H1 (cell line): ENCODE measurements around the gene BCAS4. TPM values are rescaled to one million over a fixed set of nuclear protein-coding genes. Genes with fewer than 3 reads are reported as not detected.

Source experiments
- CTCF ChIA-PET: fragments of 300-600 bp; sonication (Branson Sonifier 250); formaldehyde crosslinking; loops from one replicate; lab custom pipeline; 2021; ENCODE audit not compliant: partially characterized antibody; lab: Charles Lee
- POLR2A ChIA-PET: fragments of 300-600 bp; sonication (Branson Sonifier 250); formaldehyde crosslinking; loops from one replicate; lab custom pipeline; 2021; ENCODE audit warnings: inconsistent platforms; ENCODE audit not compliant: partially characterized antibody; lab: Charles Lee
- DNase-seq, 2 experiments: peaks; one replicate each; pipeline versions ENCODE4 v3.0.0 to v3.0.0-alpha.2; 2010 to 2022; ENCODE audit warnings: low spot score in 2 of 2, low read depth in 1 of 2, mixed read lengths in 1 of 2
- FAIRE-seq: peaks from 2 replicates; lab custom pipeline; 2011; peaks lifted over from hg19 to GRCh38; lab: Jason Lieb, UNC
- H2AFZ ChIP-seq: 2 replicates; pipeline ENCODE4 v1.8.1; 2012; ENCODE audit warnings: low read length, inconsistent platforms
- H2AK5ac ChIP-seq: 2 replicates; pipeline ENCODE4 v1.6.1; 2013; ENCODE audit warnings: low read depth, low read length
- H2BK120ac ChIP-seq: replicated peaks from 2 replicates; pipeline ENCODE3; 2013; ENCODE audit warnings: low read depth, low read length, inconsistent platforms
- H2BK12ac ChIP-seq: 2 replicates; pipeline ENCODE4 v1.6.1; 2013; ENCODE audit warnings: low read depth, low read length
- H2BK15ac ChIP-seq: 2 replicates; pipeline ENCODE4 v1.6.1; 2013; ENCODE audit warnings: low read length
- H2BK20ac ChIP-seq: 2 replicates; pipeline ENCODE4 v1.6.1; 2013; ENCODE audit warnings: low read length
- H2BK5ac ChIP-seq: 2 replicates; pipeline ENCODE4 v1.6.1; 2013; ENCODE audit warnings: low read depth, low read length
- H3K14ac ChIP-seq: 2 replicates; pipeline ENCODE4 v1.6.1; 2013; ENCODE audit warnings: inconsistent platforms; ENCODE audit not compliant: insufficient read length
- H3K18ac ChIP-seq: 2 replicates; pipeline ENCODE4 v1.6.1; 2013; ENCODE audit warnings: low read length; ENCODE audit errors: extremely low read depth
- H3K23ac ChIP-seq: 2 replicates; pipeline ENCODE4 v1.6.1; 2013; ENCODE audit warnings: inconsistent platforms; ENCODE audit not compliant: insufficient read length
- H3K23me2 ChIP-seq: 2 replicates; pipeline ENCODE4 v1.6.1; 2013; ENCODE audit warnings: low read depth, low read length
- H3K27ac ChIP-seq: 2 replicates; pipeline ENCODE4 v1.6.1; 2011; ENCODE audit warnings: low read depth, low read length, inconsistent platforms
- H3K27me3 ChIP-seq, 4 experiments: replicated peaks in 1 of 4; 1 replicate in 1 of 4; 2 replicates in 3 of 4; pipeline versions ENCODE4 v1.6.1 to v1.8.1; 2011 to 2013; ENCODE audit warnings: low read length in 3 of 4, mild to moderate bottlenecking in 3 of 4, inconsistent platforms in 2 of 4, mixed read lengths in 2 of 4, moderate library complexity in 1 of 4; ENCODE audit not compliant: control insufficient read depth in 3 of 4, insufficient read depth in 3 of 4; ENCODE audit errors: extremely low read depth in 1 of 4
- H3K36me3 ChIP-seq, 4 experiments: 2 replicates each; pipeline versions ENCODE4 v1.6.1 to v1.8.1; 2011 to 2013; ENCODE audit warnings: mild to moderate bottlenecking in 4 of 4, low read length in 3 of 4, moderate library complexity in 2 of 4, control low read depth in 1 of 4, inconsistent platforms in 1 of 4; ENCODE audit not compliant: insufficient read depth in 4 of 4, control insufficient read depth in 2 of 4
- H3K4ac ChIP-seq: replicated peaks from 2 replicates; pipeline ENCODE3; 2013; ENCODE audit warnings: low read length, low read depth, mixed read lengths, inconsistent platforms; ENCODE audit not compliant: insufficient read length
- H3K4me1 ChIP-seq, 4 experiments: replicated peaks in 1 of 4; 1 replicate in 1 of 4; 2 replicates in 3 of 4; pipeline versions ENCODE4 v1.6.1 to v1.8.1; 2011 to 2013; ENCODE audit warnings: low read length in 3 of 4, inconsistent platforms in 2 of 4, mixed read lengths in 1 of 4; ENCODE audit not compliant: insufficient read depth in 4 of 4, control insufficient read depth in 3 of 4
- H3K4me2 ChIP-seq, 2 experiments: 2 replicates each; pipeline versions ENCODE4 v1.6.1 to v1.8.1; 2011 to 2013; ENCODE audit warnings: low read depth in 2 of 2, low read length in 2 of 2, control low read depth in 1 of 2, inconsistent platforms in 1 of 2, mild to moderate bottlenecking in 1 of 2; ENCODE audit not compliant: insufficient read depth in 1 of 2
- H3K4me3 ChIP-seq, 4 experiments: fragments of 200-600, 300-600 bp in 1 of 4; sonication (generic), shearing (Covaris generic), sonication (Bioruptor Twin) in 1 of 4; 2 replicates each; pipeline versions ENCODE4 v1.5.1 to v1.8.1; 2011 to 2016; ENCODE audit warnings: low read length in 4 of 4, low read depth in 3 of 4, control low read depth in 2 of 4, inconsistent platforms in 2 of 4, mild to moderate bottlenecking in 2 of 4, mixed read lengths in 1 of 4, moderate library complexity in 1 of 4; ENCODE audit not compliant: insufficient read depth in 2 of 4; ENCODE audit errors: extremely low read depth in 1 of 4
- H3K56ac ChIP-seq: replicated peaks from 2 replicates; pipeline ENCODE3; 2013; ENCODE audit warnings: low read depth, mild to moderate bottlenecking, mixed read lengths, low read length, inconsistent platforms; ENCODE audit not compliant: insufficient read length
- H3K79me1 ChIP-seq: 2 replicates; pipeline ENCODE4 v1.6.1; 2013; ENCODE audit warnings: low read depth, low read length, control low read depth
- H3K79me2 ChIP-seq, 2 experiments: 2 replicates each; pipeline versions ENCODE4 v1.6.1 to v1.8.1; 2012 to 2013; ENCODE audit warnings: low read length in 2 of 2, mild to moderate bottlenecking in 2 of 2, inconsistent platforms in 1 of 2; ENCODE audit not compliant: insufficient read depth in 2 of 2, control insufficient read depth in 1 of 2
- H3K9ac ChIP-seq, 4 experiments: replicated peaks in 1 of 4; 1 replicate in 1 of 4; 2 replicates in 3 of 4; pipeline versions ENCODE4 v1.6.1 to v1.8.1; 2011 to 2013; ENCODE audit warnings: low read depth in 3 of 4, low read length in 3 of 4, control low read depth in 2 of 4, mild to moderate bottlenecking in 2 of 4, moderate library complexity in 2 of 4, inconsistent platforms in 1 of 4; ENCODE audit errors: extremely low read depth in 1 of 4
- H3K9me3 ChIP-seq, 2 experiments: 2 replicates each; pipeline versions ENCODE4 v1.6.1 to v1.8.1; 2012 to 2013; ENCODE audit warnings: mild to moderate bottlenecking in 2 of 2, moderate library complexity in 2 of 2, control low read depth in 1 of 2, inconsistent platforms in 1 of 2, low read depth in 1 of 2, low read length in 1 of 2, mixed read lengths in 1 of 2; ENCODE audit not compliant: insufficient read depth in 2 of 2
- H4K20me1 ChIP-seq, 2 experiments: replicated peaks in 1 of 2; 2 replicates each; pipeline versions ENCODE3 to v1.8.1; 2011 to 2013; ENCODE audit warnings: inconsistent platforms in 2 of 2, low read length in 2 of 2, mild to moderate bottlenecking in 1 of 2; ENCODE audit not compliant: insufficient read depth in 2 of 2, control insufficient read depth in 1 of 2
- H4K5ac ChIP-seq: 2 replicates; pipeline ENCODE4 v1.6.1; 2013; ENCODE audit warnings: low read length, low read depth, mixed read lengths, inconsistent platforms; ENCODE audit not compliant: insufficient read length
- H4K8ac ChIP-seq: 2 replicates; pipeline ENCODE4 v1.8.0; 2013; ENCODE audit warnings: mild to moderate bottlenecking, moderate library complexity, low read length, inconsistent platforms; ENCODE audit not compliant: insufficient read depth; ENCODE audit errors: extremely low read depth
- H4K91ac ChIP-seq: replicated peaks from 2 replicates; pipeline ENCODE3; 2013; ENCODE audit warnings: low read length, mixed read lengths, inconsistent platforms; ENCODE audit not compliant: insufficient read length
- E2F6 ChIP-seq: IDR thresholded peaks from 2 replicates; pipeline ENCODE4 v1.6.1; 2012; ENCODE audit warnings: inconsistent platforms
- JUN ChIP-seq: IDR thresholded peaks from 2 replicates; pipeline ENCODE4 v1.6.1; 2011; ENCODE audit warnings: low read depth, mild to moderate bottlenecking, improper control_type of control experiment, low read length
- MAX ChIP-seq: IDR thresholded peaks from 2 replicates; pipeline ENCODE4 v1.6.1; 2012; ENCODE audit warnings: inconsistent platforms
- WGBS, 2 experiments: shearing (Covaris generic) in 1 of 2; methylation state at CpG; one replicate each; pipeline versions ENCODE4 v1.1.6 to v1.1.7; 2013 to 2015; ENCODE audit warnings: low lambda C conversion rate in 2 of 2, mixed read lengths in 2 of 2, inconsistent platforms in 1 of 2, low coverage in 1 of 2, missing lambda C conversion rate in 1 of 2; ENCODE audit not compliant: insufficient replicate concordance in 2 of 2, insufficient coverage in 1 of 2, insufficient read length in 1 of 2; ENCODE audit errors: extremely low coverage in 1 of 2, missing lambda C conversion rate in 1 of 2; 5-methylcytosine and 5-hydroxymethylcytosine counted together
- polyA plus RNA-seq, 7 experiments: library from polyadenylated mRNA; depleted of rRNA in 3 of 7; stranded (reverse) in 5 of 7; unstranded in 2 of 7; fragments of >200 nt in 5 of 7; fragments of 200-250 nt in 2 of 7; gene quantifications; 1 replicate in 5 of 7; 2 replicates in 1 of 7; 4 replicates in 1 of 7; pipeline versions ENCODE4 v1.2.1 to v1.2.3, GENCODE V29; 2011 to 2013; ENCODE audit warnings: missing spikeins in 2 of 7, mixed read lengths in 2 of 7
- total RNA-seq: library from RNA; stranded (reverse); fragmentation: NEBNext Ultra II Directional; extraction: Animal tissue kit (Norgen Biotek cat#: 25700); gene quantifications from 2 replicates; pipeline ENCODE4 v1.2.1, GENCODE V29; 2021

Gene BCAS4
- total and polyA plus RNA-seq, 2 of the 8 experiments (the other 6 are each of a cell fraction or from before 2014, with no cell fraction given), result 21.2 to 23.6 TPM

- Histone ChIP-seq H4K20me1 (no peaks in the 10 kb centered on the region), H3K18ac (0 out of 2 replicates have a peak overlapping the region, but pooled peaks have one; percentile 15)
- FAIRE-seq, result no peak
- TF ChIP-seq E2F6 (peak; percentile 17; the same call in 1 of the 2 replicates), MAX (no peak), JUN (no peak)
Observed at GRCh38 chr20:50794181-50794845, 548 bp upstream of the BCAS4 start.

More at GRCh38 chr20:50794181-50794845, 548 bp upstream of the BCAS4 start:
- no peak for DNase-seq
- WGBS, 2 experiments, result 23% methylated on average over 33 of the region's 35 CpGs; no CpG with 5 or more reads in 1 of the 2 experiments
- Histone ChIP-seq H3K9ac (no peak overlapping the region; a peak in 1 of 7 replicates), H3K23ac (no peak overlapping the region), H2BK5ac (no peak overlapping the region), H3K4me2 (peak overlapping the region; percentile 56 to 63), H2AK5ac (no peak overlapping the region), H3K4ac (no peak overlapping the region), H2AFZ (peak overlapping the region; percentile 59; the same call in 1 of the 2 replicates), H3K56ac (no peak overlapping the region), H3K14ac (no peak overlapping the region), H3K4me3 (peak overlapping the region; percentile 1 to 93 (median 21); a peak in 6 of 8 replicates), H4K91ac (no peak overlapping the region), H2BK20ac (no peak overlapping the region), H2BK15ac (no peak overlapping the region), H2BK12ac (no peak overlapping the region), H3K36me3 (no peaks in the 10 kb centered on the region), H3K9me3 (no peaks in the 10 kb centered on the region), H4K8ac (no peak overlapping the region), H3K23me2 (peaks cover 1% of the 10 kb centered on the region; the same call in 1 of the 2 replicates), H3K27me3 (no peaks in the 10 kb centered on the region; a peak in 1 of 7 replicates), H3K79me1 (peaks cover 4% of the 10 kb centered on the region), H4K5ac (no peak overlapping the region), H3K27ac (no peak overlapping the region), H3K4me1 (peaks cover 2 to 4% (median 3%) of the 10 kb centered on the region in 4 experiments; a peak in 5 of 7 replicates), H3K79me2 (no peaks in the 10 kb centered on the region; a peak in 1 of 4 replicates), H2BK120ac (no peak overlapping the region)
- ChIA-PET CTCF (interaction anchor here (0.7 to 7.8 kb wide), 52 partner anchors 8 to 206 kb away, joined by 3 to 68 read pairs (median 5); partner anchors contain the start of genes ADNP, DPM1, MOCS3 and RIPOR3), POLR2A (interaction anchor here (0.6 to 2.5 kb wide), 13 partner anchors 12 to 169 kb away, joined by 3 to 30 read pairs (median 3); partner anchors contain the start of genes ADNP, DPM1 and MOCS3)
